ENCODE measurements around the gene CD81.
A peak's percentile ranks its signal among the peaks of the same experiment; 100 is the strongest.

The CD81 gene

GRCh38 chr11:2374456-2375201 is 2.5 kb upstream of the CD81 start:
- no peak for DNase-seq

GRCh38 chr11:2375341-2375853 is 1.7 kb upstream of the CD81 start:
- DNase-seq: no peak

DNA sequence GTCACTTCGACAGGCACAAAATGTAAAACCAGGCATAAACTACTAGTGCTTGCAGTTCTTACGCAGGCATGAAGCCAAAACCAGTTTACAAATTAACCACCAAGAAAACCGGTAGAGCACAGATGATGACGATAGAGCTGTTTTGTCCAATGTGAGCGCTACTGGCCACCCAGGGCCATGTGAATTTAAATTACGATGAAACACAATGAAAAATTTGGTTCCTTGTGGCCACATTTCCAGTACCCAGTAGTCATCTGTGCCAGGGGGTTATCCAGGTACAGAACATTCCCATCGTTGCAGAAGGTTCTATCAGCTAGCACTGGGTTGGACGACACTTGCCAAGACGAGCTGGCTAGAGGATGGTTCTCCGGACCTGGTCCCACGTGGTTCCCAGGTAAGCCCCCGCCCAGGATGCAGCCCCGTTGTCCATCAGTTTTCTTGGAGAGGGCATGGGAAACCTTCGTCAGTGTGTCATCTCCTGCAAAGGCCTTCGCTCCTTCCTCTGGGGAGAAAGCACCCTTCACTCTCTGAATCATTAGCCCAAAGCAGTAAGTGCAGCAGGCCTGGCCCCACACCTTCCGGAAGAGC is 1.1 kb upstream of the CD81 start:
- no peak for DNase-seq

GRCh38 chr11:2377511-2378443 is 667 bp downstream of the CD81 start:
- peak in 30 of 58 donors; percentile 26 to 74 (median 47) for DNase-seq

DNA sequence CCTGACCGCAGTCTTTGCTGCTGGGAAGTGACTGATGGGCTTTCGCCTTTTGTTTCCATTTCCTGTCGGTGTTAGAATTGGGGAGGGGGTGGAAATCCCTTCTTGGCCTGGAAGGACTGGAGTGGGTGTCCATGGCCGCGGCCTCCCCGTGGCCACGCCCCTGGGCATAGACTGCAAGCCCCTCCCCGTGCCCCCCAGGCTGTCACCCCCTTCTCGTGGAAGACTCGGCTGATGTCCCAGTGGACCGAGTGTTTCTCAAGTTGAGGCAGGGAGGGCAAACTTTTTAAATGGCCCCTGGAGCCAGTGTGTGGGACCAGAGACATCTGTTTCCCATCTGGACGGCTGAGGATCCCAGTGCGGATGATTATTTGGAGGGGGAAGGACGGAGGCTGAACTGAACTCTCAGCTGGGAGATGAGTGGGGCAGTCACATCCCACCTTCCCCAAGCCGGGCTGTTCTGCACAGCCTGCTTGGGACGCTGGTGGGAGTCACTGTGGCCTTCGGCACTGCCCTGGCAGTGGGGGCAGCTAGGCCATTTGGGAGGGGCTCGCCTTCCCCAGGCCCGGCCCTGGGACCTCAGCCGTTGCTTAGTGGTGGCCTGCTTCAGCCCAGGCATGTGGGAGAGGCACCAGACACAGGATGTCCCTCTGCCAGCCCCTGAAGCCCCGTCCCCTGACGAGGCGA is 1.6 kb downstream of the CD81 start:
- DNase-seq: peak in 1 of 58 donors; percentile 34

DNA sequence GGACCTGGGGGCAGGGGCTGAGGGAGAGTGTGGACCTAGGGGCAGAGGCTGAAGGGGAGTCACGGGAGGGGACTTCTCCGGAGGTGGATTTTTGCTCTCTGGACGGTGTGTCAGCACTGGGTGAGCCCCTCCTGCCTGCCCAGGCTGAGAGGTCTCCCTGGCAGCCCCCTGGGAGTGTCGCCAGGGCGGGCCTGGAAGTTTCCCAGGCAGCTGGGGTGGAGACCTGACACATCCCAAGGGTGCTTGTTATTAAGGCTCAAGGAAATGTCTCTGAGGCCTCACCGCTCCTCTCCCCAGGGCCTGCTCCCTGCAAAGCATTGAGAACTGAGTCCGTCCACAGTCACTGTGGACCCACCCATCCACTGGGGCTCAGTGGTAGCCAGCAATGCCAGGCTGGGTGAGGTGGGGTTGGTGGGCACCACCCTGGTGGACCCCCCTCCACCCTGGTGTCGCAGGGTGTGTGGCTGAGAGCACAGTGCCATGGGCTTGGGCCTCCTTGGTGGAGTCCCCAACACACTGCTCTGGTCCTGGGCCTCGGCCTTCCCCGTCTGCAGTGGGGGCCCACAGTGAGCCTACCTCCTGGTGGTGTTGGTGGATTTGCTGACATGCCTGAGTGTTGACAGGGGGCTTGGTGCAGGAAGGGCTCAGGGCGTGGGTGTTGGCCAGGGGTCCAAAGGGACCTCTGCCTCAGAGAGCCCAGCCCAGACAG is 2.5 kb downstream of the CD81 start:
- DNase-seq: no peak

- no peak for DNase-seq
Observed at GRCh38 chr11:2380396-2380795, 3.3 kb downstream of the CD81 start.

- DNase-seq: peak in 40 of 58 donors; percentile 19 to 80 (median 51)
Observed at GRCh38 chr11:2380807-2381350, 3.8 kb downstream of the CD81 start.

- DNase-seq: no peak
Observed at GRCh38 chr11:2381494-2382128, 4.5 kb downstream of the CD81 start.

DNA sequence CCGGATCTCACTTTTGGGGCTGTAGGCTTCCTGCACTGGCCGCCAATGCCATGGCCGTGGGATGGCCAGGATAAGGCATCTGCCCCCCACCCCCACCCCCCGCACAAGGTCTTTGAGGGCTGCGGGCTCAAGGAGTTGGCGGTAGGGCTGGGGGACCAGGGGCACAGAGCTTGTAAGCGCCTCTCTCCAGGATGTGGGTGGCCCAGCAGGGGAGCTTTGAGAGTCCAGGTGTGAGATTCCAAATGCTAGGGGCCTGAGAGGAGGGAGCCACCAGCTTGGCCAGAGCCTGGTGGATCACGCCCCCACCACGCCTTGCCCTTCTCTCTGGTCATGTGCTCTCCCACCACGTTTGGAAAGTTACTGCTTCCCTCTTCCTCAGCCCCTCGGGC is 5.0 kb downstream of the CD81 start:
- no peak for DNase-seq

GRCh38 chr11:2382936-2383851 is 6.1 kb downstream of the CD81 start:
- DNase-seq: peak in 13 of 58 donors; percentile 22 to 62 (median 37)

GRCh38 chr11:2383852-2384804 is 7.0 kb downstream of the CD81 start:
- DNase-seq: peak in 24 of 58 donors; percentile 17 to 76 (median 46)

DNA sequence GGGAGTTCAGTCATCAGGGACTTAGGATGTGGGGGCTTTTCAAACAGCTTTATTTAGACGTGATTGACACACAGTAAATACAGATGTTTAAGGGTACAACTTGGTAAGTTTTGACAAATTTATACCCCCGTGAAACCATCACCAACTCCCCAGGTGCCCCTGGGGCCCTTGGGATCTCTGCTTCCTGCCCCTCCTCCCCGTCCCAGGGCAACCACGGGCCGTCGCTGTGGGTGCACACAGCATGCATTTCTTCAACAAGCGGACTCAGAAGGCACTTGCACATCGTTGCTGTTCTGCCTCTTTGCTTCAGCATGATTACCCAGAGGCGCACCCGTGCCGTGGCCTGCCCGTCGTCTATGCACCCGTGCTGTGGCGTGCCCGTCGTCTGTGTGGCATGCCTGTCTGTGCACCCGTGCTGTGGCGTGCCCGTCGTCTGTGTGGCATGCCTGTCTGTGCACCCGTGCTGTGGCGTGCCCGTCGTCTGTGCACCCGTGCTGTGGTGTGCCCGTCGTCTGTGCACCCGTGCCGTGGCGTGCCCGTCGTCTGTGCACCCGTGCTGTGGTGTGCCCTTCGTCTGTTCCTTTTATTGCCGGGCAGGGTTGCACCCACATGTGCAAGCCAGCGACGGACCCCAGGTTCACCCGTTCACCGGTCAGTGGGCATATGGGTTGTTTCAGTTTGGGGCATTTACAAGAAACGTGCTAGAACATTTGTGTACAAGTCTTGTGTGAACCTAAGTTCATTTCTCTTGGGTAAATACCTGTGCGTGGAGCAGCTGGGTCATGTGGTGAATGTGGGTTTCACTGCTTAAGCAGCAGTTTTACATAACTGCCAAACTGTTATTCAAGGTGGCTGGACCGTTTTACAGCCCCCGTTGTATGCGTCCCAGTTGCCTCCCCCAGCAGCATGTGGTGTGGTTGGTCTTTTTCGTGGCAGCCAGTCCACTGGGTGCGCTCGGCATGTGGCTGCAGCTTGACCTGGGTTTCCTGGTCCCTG is 8.3 kb downstream of the CD81 start:
- DNase-seq: no peak

GRCh38 chr11:2386591-2386990 is 9.5 kb downstream of the CD81 start:
- no peak for DNase-seq

DNA sequence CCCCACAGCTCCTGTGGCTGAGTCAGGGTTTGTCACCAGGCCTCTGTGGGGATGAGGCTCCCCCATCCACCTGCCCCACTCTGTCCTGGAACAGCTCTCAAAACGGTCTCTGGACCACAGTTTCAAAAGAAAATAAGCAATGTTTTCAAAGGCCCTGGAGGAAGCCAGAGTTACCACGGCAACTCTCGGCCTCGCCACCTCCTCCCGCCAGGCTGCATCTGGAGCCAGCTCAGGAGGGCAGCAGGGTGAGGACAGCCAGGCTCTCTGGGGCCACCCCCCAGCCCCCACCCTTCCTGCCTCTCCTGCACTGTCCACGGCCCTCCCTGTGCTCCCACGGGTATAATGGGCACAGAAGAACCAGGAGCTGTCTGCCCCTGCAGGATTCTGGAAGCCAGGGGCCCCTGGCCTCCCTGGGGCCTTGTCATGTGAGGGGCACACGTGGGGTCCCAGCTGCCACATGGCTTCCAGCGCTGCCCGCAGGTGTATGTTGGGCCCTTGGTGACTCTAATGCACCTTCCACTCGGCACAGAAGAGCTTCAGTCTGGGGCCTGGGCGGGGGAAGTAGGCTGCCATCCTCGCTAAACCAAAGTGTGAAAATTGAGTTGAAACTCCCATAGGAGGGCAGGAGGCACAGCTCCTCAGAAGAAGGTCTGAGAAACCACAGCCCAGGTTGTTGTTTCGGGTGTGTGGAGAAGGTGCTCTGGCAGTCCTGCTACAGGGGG is 10.3 kb downstream of the CD81 start:
- DNase-seq: peak in 41 of 58 donors; percentile 21 to 80 (median 51)

Data from anterior cingulate cortex (tissue), 58 donors.